IMR-90 (cell line): ENCODE measurements around the gene UQCC5. TPM values are rescaled to one million over a fixed set of nuclear protein-coding genes. Genes with fewer than 3 reads are reported as not detected.

Experiments
- ATAC-seq: fragments of 200-7000 bp; cut with Tn5 transposase; 2 replicates; pipeline ENCODE4 v1.9.1; 2020; ENCODE audit warnings: low read depth, mild to moderate bottlenecking, moderate library complexity
- BruUV-seq: library from RNA; stranded (reverse); fragments of 400-500 nt; replicated peaks from 2 replicates; lab custom pipeline; 2021; lab: Mats Ljungman, UMichigan
- CTCF ChIA-PET: fragments of 300-600 bp; formaldehyde crosslinking; extraction: SDS; loops from one replicate; lab custom pipeline; 2021; ENCODE audit warnings: antibody characterized with exemption; lab: Yijun Ruan, JAX
- POLR2A ChIA-PET: fragments of 300-600 bp; sonication (Branson Sonifier 250); formaldehyde crosslinking; loops from one replicate; lab custom pipeline; 2022; ENCODE audit warnings: antibody characterized with exemption; ENCODE audit not compliant: unreplicated experiment; lab: Charles Lee
- DNase-seq: peaks from one replicate; pipeline ENCODE4 v3.0.0; 2013
- H2AFZ ChIP-seq: replicated peaks from 2 replicates; pipeline ENCODE3; 2013; ENCODE audit warnings: low read length, mild to moderate bottlenecking; ENCODE audit not compliant: poor library complexity
- H2AK5ac ChIP-seq: 2 replicates; pipeline ENCODE4 v1.6.1; 2013; ENCODE audit warnings: low read depth, low read length, inconsistent platforms
- H2AK9ac ChIP-seq: replicated peaks from 2 replicates; pipeline ENCODE3; 2013; ENCODE audit warnings: mild to moderate bottlenecking, low read depth, low read length, moderate library complexity; ENCODE audit not compliant: poor library complexity
- H2BK120ac ChIP-seq: 2 replicates; pipeline ENCODE4 v1.6.1; 2013; ENCODE audit warnings: low read depth, low read length, inconsistent platforms
- H2BK15ac ChIP-seq: 3 replicates; pipeline ENCODE4 v1.6.1; 2013; ENCODE audit warnings: low read depth, low read length, inconsistent platforms
- H2BK20ac ChIP-seq: 2 replicates; pipeline ENCODE4 v1.6.1; 2013; ENCODE audit warnings: low read depth, mild to moderate bottlenecking, inconsistent platforms, low read length, moderate library complexity
- H2BK5ac ChIP-seq: 2 replicates; pipeline ENCODE4 v1.6.1; 2013; ENCODE audit warnings: mild to moderate bottlenecking, low read depth, low read length, inconsistent platforms; ENCODE audit not compliant: poor library complexity, severe bottlenecking
- H3K14ac ChIP-seq: replicated peaks from 2 replicates; pipeline ENCODE4 v1.6.1; 2013; ENCODE audit warnings: low read depth, low read length, inconsistent platforms
- H3K18ac ChIP-seq: 2 replicates; pipeline ENCODE4 v1.6.1; 2013; ENCODE audit warnings: low read depth, low read length, control low read depth
- H3K23ac ChIP-seq: 2 replicates; pipeline ENCODE4 v1.6.1; 2013; ENCODE audit warnings: low read depth, low read length, inconsistent platforms
- H3K27ac ChIP-seq: 2 replicates; pipeline ENCODE4 v1.5.1; 2013; ENCODE audit warnings: mild to moderate bottlenecking, control low read depth, low read length; ENCODE audit not compliant: insufficient read depth
- H3K27me3 ChIP-seq: 2 replicates; pipeline ENCODE4 v1.6.1; 2013; ENCODE audit warnings: low read length; ENCODE audit not compliant: control insufficient read depth, insufficient read depth
- H3K36me3 ChIP-seq: 2 replicates; pipeline ENCODE4 v1.6.1; 2013; ENCODE audit warnings: low read length, mixed read lengths; ENCODE audit not compliant: control insufficient read depth, insufficient read depth
- H3K4ac ChIP-seq: 2 replicates; pipeline ENCODE4 v1.6.1; 2013; ENCODE audit warnings: low read depth, low read length, inconsistent platforms
- H3K4me1 ChIP-seq: 2 replicates; pipeline ENCODE4 v1.6.1; 2013; ENCODE audit warnings: low read length, mixed read lengths; ENCODE audit not compliant: control insufficient read depth, insufficient read depth
- H3K4me2 ChIP-seq: 2 replicates; pipeline ENCODE4 v1.6.1; 2013; ENCODE audit warnings: low read depth, mild to moderate bottlenecking, control low read depth, low read length, moderate library complexity
- H3K4me3 ChIP-seq: 2 replicates; pipeline ENCODE4 v1.5.1; 2013; ENCODE audit warnings: low read depth, mild to moderate bottlenecking, control low read depth, low read length, moderate library complexity; ENCODE audit not compliant: insufficient read depth
- H3K56ac ChIP-seq: 2 replicates; pipeline ENCODE4 v1.6.1; 2013; ENCODE audit warnings: low read length, inconsistent platforms; ENCODE audit not compliant: insufficient read depth; ENCODE audit errors: extremely low read depth
- H3K79me1 ChIP-seq, 2 experiments: 2 replicates each; pipeline ENCODE4 v1.6.1; 2013; ENCODE audit warnings: low read length in 2 of 2, inconsistent platforms in 1 of 2, low read depth in 1 of 2
- H3K9ac ChIP-seq: 2 replicates; pipeline ENCODE4 v1.6.1; 2013; ENCODE audit warnings: low read depth, low read length, control low read depth
- H3K9me1 ChIP-seq: 2 replicates; pipeline ENCODE4 v1.6.1; 2013; ENCODE audit warnings: low read length, inconsistent platforms; ENCODE audit not compliant: insufficient read depth
- H3K9me3 ChIP-seq: 2 replicates; pipeline ENCODE4 v1.6.1; 2013; ENCODE audit warnings: low read length; ENCODE audit not compliant: control insufficient read depth, insufficient read depth
- H4K20me1 ChIP-seq: 2 replicates; pipeline ENCODE4 v1.6.1; 2013; ENCODE audit warnings: low read length, inconsistent platforms; ENCODE audit not compliant: insufficient read depth
- H4K5ac ChIP-seq: 2 replicates; pipeline ENCODE4 v1.6.1; 2013; ENCODE audit warnings: mild to moderate bottlenecking, low read depth, low read length, control low read depth
- H4K8ac ChIP-seq, 2 experiments: 2 replicates each; pipeline ENCODE4 v1.6.1; 2013; ENCODE audit warnings: low read depth in 2 of 2, low read length in 2 of 2, control low read depth in 1 of 2, inconsistent platforms in 1 of 2
- H4K91ac ChIP-seq: 2 replicates; pipeline ENCODE4 v1.6.1; 2013; ENCODE audit warnings: low read depth, low read length, inconsistent platforms; ENCODE audit not compliant: insufficient read depth
- BHLHE40 ChIP-seq: fragments of 150-350 bp; IDR thresholded peaks from 2 replicates; pipeline ENCODE4 v1.6.1; 2016; ENCODE audit warnings: mild to moderate bottlenecking, low read depth, low read length
- MAZ ChIP-seq: IDR thresholded peaks from 2 replicates; pipeline ENCODE4 v1.6.1; 2012; ENCODE audit warnings: low read depth, mild to moderate bottlenecking, low read length, improper control_type of control experiment, moderate library complexity, borderline replicate concordance
- NFE2L2 ChIP-seq: fragments of 150-350 bp; IDR thresholded peaks from 2 replicates; pipeline ENCODE4 v1.6.1; 2016; ENCODE audit warnings: low read depth, mild to moderate bottlenecking, low read length
- RAD21 ChIP-seq: IDR thresholded peaks from 2 replicates; pipeline ENCODE4 v1.6.1; 2012; ENCODE audit warnings: low read length, improper control_type of control experiment
- WGBS, 2 experiments: methylation state at CpG; one replicate each; pipeline versions ENCODE4 v1.1.5 to v1.1.7; 2013; ENCODE audit warnings: missing lambda C conversion rate in 2 of 2; ENCODE audit not compliant: insufficient read length in 1 of 2; ENCODE audit errors: extremely low coverage in 2 of 2; 5-methylcytosine and 5-hydroxymethylcytosine counted together
- dilution Hi-C: fragments of 300-500 bp; cut with HindIII; formaldehyde crosslinking; loops from one replicate; pipeline ENCODE4 v1.14.3; 2018; ENCODE audit warnings: low sequenced_read_pairs; ENCODE audit not compliant: unreplicated experiment
- in situ Hi-C: fragments of 300-500 bp; cut with MboI; formaldehyde crosslinking; loops from 3 replicates; pipeline ENCODE4 v1.14.3; 2019; ENCODE audit warnings: low sequenced_read_pairs, inconsistent platforms, mixed read lengths
- intact Hi-C: fragments of 100-400 bp; cut with micrococcal nuclease; formaldehyde crosslinking; loops from 2 replicates; pipeline ENCODE4 v1.10.0; 2022
- polyA plus RNA-seq, 3 experiments: library from polyadenylated mRNA; depleted of rRNA; stranded (reverse); fragments of >200 nt; gene quantifications; 2 replicates each; pipeline ENCODE4 v1.2.3, GENCODE V29; 2012; ENCODE audit warnings: low replicate concordance in 1 of 3
- total RNA-seq: library from RNA; depleted of rRNA; stranded (reverse); fragments of >200 nt; gene quantifications from 2 replicates; pipeline ENCODE4 v1.2.3, GENCODE V29; 2012
- TF ChIP-seq, protein P1 (sequence below): fragments of 150-350 bp; IDR thresholded peaks from 2 replicates; pipeline ENCODE4 v1.6.1; 2017; ENCODE audit warnings: mild to moderate bottlenecking, antibody characterized with exemption, low read length, low read depth
- TF ChIP-seq, protein P2 (sequence below): fragments of 150-350 bp; IDR thresholded peaks from 2 replicates; pipeline ENCODE4 v1.6.1; 2016; ENCODE audit warnings: low read depth, mild to moderate bottlenecking, low read length, moderate library complexity, borderline replicate concordance

The UQCC5 gene
- total and polyA plus RNA-seq, 2 of the 4 experiments (the other 2 are of a cell fraction): 1.1 to 16.9 TPM

DNA sequence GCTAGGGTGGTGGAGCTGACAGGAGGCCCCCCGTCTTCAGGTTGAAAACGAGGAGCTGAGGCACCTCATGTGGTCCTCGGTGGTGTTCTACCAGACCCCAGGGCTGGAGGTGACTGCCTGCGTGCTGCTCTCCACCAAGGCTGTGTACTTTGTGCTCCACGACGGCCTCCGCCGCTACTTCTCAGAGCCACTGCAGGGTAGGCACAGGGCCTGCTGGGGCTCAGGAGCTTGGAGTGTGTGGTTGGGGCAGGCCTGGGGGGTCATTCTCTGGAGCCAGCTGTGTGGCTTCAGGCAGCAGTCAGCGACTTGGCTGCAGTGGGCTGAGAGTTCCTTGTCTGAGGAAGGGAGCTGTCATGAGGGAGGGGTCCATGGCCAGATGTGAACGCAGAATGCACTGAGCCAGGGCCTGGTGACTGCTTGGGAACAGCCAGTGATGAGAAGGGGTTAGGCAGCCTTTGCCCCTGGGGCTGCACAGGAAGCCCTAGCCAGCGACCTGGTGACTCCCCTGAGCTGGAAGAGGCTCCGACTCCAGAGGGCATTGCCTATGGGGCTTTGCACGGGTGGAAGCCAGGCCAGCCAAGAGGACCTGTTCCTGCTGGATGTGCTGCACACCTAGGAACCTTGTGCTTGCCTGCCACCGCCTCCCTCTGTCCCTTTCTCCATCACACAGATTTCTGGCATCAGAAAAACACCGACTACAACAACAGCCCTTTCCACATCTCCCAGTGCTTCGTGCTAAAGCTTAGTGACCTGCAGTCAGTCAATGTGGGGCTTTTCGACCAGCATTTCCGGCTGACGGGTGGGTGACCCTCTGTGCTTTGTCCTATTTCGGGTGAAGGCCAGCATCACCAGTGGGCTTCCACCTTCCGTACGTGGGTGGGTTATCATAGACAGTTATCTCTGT, 46.1 kb upstream of the UQCC5 start (continued):
- TF ChIP-seq, protein P1, sequence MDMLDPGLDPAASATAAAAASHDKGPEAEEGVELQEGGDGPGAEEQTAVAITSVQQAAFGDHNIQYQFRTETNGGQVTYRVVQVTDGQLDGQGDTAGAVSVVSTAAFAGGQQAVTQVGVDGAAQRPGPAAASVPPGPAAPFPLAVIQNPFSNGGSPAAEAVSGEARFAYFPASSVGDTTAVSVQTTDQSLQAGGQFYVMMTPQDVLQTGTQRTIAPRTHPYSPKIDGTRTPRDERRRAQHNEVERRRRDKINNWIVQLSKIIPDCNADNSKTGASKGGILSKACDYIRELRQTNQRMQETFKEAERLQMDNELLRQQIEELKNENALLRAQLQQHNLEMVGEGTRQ: no peak

DNA sequence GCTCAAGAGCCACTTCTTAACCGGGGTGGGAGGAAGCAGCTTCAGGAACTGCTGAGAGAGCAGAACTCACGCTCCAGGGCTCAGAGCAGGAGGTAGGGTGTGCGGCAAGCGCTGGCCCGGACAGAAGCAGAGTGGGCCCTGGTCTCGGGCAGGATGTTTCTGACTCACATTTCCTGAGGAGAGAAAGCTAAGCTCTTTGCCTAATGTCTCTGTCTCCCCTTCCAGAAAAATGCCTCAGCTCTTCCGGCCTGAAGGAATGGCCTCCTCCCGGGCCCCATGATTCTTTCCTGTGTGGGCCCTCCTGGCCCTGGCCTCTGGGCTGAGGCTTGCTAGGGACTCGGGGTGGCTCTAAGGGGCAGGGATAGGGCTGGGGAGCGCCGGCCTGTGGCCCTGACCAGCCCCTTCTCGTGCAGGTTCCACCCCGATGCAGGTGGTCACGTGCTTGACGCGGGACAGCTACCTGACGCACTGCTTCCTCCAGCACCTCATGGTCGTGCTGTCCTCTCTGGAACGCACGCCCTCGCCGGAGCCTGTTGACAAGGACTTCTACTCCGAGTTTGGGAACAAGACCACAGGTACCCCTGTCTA, 45.4 kb upstream of the UQCC5 start:
- peaks cover 0 to 20% of the 10 kb centered on the region in 2 experiments; a peak in 2 of 4 replicates for H3K79me1 ChIP-seq
- H2BK5ac ChIP-seq: no peak overlapping the region
- no peak overlapping the region for H4K8ac ChIP-seq
- TF ChIP-seq NFE2L2: no peak
- TF ChIP-seq MAZ: no peak
- TF ChIP-seq RAD21: no peak
- TF ChIP-seq BHLHE40: no peak
- TF ChIP-seq, protein P2, sequence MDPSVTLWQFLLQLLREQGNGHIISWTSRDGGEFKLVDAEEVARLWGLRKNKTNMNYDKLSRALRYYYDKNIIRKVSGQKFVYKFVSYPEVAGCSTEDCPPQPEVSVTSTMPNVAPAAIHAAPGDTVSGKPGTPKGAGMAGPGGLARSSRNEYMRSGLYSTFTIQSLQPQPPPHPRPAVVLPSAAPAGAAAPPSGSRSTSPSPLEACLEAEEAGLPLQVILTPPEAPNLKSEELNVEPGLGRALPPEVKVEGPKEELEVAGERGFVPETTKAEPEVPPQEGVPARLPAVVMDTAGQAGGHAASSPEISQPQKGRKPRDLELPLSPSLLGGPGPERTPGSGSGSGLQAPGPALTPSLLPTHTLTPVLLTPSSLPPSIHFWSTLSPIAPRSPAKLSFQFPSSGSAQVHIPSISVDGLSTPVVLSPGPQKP: no peak
- no peak overlapping the region for H3K18ac ChIP-seq
- intact Hi-C loops: no loop called here
- peaks cover 71% of the 10 kb centered on the region for H3K36me3 ChIP-seq
- H4K91ac ChIP-seq: no peak overlapping the region
- H4K20me1 ChIP-seq: peaks cover 12% of the 10 kb centered on the region; the same call in 1 of the 2 replicates
- no peak overlapping the region for H2BK15ac ChIP-seq
- no peak overlapping the region for H2BK120ac ChIP-seq
- peaks cover 6% of the 10 kb centered on the region; the same call in 1 of the 2 replicates for H3K9me1 ChIP-seq
- no peak overlapping the region for H2BK20ac ChIP-seq
- ChIA-PET CTCF (no interaction called here), POLR2A (no interaction called here)
- H3K56ac ChIP-seq: no peak overlapping the region
- peaks cover 4% of the 10 kb centered on the region; the same call in 1 of the 2 replicates for H3K4me1 ChIP-seq
- no peak overlapping the region for H3K23ac ChIP-seq
- BruUV-seq: no TSS peak
- peak overlapping the region; percentile 39 for H2AK9ac ChIP-seq
- no peak overlapping the region for H3K4me2 ChIP-seq
- H3K27me3 ChIP-seq: no peaks in the 10 kb centered on the region
- ATAC-seq (no peak), DNase-seq (peak; percentile 31)
- no peak overlapping the region for H3K4ac ChIP-seq
- H2AFZ ChIP-seq: no peak overlapping the region
- H3K9ac ChIP-seq: no peak overlapping the region
- H3K27ac ChIP-seq: no peak overlapping the region
- dilution Hi-C loops: no loop called here
- H3K9me3 ChIP-seq: no peaks in the 10 kb centered on the region
- no peak overlapping the region for H4K5ac ChIP-seq
- in situ Hi-C loops: no loop called here
- no peak overlapping the region for H2AK5ac ChIP-seq
- no peak overlapping the region for H3K4me3 ChIP-seq
- H3K14ac ChIP-seq: no peak overlapping the region
- 92% methylated on average over 14 of the region's 23 CpGs; no CpG with 5 or more reads in 1 of the 2 experiments for WGBS, 2 experiments
